ENCODE results near the gene TMEM80.

Gene TMEM80

DNA sequence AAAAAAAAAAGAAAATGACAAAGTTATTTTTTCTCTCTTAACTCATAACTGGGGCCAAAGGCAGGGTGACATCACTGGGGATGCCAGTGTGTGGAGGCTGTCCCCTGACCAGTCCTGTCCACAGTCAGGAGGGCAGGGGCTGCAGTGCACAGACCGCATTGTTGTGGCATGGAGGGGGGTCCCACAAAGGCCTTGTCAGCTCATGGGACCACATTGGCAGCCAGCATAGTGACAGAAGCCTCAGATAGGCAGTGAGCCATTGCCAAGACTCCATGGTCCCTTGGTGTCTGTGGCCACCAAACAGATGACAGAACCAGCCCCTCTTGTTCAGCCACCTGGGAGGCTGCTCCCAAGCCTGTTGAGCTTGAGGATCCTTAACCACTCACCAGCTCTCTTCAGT, 4.1 kb downstream of the TMEM80 start:
- DNase-seq (ENCODE audit: low read depth), result no peak

DNA sequence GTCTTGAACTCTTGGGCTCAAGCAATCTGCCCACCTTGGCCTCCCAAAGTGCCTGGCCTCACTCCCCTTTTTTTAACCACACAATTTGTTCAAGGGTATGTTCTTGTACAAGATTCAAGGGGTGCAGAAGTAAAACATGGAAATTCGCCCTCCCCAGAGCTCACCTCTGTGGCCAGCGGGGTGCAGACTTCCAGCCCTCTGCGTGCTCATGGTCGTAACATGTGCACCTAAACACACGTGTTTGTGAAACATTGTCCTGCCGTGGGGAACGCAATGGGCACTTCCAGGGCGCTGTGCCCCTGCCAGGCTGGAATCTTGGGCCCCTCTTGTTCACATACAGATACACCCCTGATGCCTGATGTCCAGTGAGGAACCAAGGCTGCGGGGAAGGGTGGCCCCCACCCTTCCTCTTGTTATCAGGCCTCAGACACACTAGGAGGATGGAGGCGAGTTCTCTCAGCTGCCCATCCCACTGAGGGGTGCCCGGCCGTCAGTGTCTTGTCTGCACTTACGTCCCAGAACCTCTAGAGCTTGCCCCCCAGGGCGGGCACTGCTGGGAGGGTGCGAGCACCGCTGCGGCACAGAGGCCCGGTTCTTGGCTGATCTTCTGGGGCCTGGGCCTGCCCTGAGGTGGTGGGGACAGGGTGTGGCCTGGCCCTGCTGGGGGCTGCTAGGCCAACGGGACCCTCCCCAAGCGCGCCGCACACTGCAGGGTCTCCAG, 6.3 kb downstream of the TMEM80 start:
- no peak for DNase-seq (ENCODE audit: low read depth)

DNA sequence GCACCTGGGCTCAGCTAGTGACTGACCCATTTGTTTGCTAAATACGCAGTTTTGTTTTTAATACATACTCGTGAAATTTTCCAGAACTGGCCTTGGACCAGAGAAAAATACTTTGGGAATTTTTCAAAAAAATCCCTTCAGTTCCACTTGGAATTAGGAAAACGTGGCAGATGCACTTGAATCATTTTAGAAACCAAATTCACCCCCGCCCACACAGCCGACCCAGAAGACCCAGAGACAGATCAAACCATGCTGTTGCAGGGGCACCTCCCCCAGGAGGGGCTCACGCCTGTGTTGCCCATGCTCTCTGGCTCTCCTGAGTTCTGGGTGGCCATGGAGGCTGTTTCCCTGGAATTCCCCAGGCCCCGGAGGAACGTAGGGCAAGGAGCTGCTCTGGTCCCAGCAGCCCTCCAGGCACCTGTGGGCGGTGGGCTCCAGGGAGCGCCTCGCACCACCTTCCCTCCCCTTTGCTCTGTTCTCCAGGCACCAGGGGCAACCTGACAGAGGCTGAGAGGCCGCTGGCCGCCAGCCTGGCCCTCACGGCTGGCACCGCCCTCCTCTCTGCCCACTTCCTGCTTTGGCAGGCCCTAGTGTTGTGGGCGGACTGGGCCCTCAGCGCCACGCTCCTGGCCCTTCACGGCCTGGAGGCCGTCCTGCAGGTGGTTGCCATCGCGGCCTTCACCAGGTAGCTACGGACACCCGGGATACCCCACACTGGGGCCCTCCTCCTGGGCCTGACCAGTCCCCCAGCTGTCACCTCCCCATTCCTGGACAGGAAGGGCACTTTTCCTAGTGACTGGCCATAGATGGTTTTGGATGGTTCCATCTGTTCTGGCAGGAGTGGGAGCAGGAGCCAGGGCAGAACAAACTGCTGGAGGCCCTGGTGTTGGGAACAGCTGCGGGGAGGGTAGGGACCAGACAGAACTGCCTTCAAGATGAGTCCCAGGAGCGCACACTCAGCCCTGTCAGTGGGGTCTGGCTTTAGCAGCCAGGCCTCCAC, 7.1 kb downstream of the TMEM80 start:
- DNase-seq (ENCODE audit: low read depth), result no peak

DNA sequence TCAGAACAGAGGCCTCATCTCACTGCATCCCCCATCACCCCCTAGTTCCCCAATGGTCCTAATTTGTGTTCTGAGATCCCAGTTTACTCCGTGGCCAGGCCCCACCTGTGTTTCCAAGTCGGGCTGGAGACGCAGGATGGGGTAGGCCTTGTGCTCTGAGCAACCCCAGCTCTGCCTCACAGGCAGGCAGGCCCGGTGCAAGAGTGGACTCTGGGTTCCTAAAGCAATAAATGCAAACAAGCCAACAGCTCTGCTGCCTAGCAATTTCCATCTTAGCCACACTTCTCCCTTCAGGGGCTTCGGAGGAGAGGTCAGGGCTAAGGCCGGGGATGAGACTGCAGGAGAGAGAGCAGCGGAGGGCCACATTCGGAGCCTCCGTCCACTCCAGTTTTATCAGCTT, 7.9 kb downstream of the TMEM80 start:
- no peak for DNase-seq (ENCODE audit: low read depth)

- DNase-seq (ENCODE audit: low read depth), result no peak
These were observed 8.6 kb downstream of the TMEM80 start for GRCh38 chr11:704228-704674.

DNA sequence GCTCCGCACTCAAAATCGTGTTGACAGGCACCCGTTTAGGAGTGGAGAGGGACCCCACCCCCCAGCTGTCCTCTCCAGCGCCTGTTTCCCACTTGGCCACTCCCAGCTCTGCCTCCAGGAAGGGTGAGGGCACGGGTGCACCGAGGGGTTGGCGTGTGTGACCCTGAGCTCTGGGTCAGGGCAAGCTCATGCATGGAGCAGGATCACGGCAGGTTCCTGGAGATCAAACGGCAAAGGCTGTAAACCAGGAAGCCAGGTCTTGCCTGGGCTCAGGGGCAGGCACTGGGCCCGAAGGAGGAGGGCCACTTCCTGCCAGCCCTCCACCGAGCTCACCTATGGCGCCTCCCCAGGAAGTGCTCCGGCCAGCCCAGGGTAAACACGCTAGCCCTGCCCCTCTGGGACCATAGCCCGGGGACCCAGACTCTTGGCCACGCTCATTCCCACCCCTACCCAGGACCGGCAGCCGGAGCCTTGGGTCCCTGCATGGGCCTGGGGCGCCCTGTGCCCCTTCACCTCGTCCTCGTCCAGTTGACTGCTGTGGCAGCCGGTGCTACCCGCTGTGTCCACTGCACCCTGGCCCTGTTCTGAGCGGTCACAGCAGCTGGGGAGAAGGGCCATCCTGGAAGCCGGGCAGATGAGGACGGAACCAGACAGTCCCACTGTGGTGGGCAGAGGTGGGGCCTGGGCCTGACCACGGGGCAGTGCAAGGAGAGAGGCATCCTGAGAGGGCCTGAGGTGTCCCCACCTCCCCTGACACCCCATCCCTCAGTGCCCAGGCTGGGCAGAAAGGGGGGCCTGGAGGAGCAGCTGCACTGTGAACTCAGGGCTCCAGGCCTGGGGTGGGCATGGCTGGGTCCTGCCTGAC, 9.4 kb downstream of the TMEM80 start:
- DNase-seq (ENCODE audit: low read depth), result no peak

DNA sequence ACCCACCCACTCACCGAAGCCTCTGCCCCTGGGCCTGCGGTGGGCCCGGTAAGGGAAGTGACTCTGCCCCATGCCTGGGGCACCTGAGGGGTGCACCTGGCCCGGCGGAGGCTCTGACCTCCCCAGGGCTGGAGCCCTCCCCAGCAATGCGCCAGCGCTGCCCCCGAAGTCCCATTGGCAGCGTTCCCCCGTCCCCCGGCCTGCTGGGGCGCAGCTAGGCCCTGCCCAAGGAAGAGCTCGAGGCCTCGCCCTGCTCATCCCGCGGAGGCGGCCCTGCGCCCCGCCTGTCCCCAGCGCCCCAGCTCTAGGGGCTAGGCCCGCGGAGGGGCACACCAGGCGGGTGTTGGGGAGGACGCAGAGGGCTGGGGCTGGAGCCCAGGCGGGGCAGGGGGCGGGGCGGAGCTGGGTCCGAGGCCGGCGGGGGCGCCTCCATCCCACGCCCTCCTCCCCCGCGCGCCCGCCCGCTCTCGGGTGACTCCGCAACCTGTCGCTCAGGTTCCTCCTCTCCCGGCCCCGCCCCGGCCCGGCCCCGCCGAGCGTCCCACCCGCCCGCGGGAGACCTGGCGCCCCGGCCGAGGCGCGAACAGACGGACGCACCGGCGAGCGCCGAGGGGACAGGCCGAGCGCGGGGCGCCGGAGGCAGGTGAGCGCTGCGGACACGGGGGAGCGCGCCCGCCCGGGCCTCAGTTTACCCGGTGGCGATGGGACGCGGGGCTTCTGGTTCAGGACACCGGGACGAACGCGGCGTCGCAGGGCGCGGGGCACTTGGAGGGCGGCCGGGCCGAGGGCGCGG, 10.2 kb downstream of the TMEM80 start, which contains the start of gene EPS8L2:
EPS8L2 (plus strand) TSS at position 586 of the 793 bp plus-strand sequence. CDS start 3,177 bp downstream, outside the sequence.
- no peak for DNase-seq (ENCODE audit: low read depth)

DNA sequence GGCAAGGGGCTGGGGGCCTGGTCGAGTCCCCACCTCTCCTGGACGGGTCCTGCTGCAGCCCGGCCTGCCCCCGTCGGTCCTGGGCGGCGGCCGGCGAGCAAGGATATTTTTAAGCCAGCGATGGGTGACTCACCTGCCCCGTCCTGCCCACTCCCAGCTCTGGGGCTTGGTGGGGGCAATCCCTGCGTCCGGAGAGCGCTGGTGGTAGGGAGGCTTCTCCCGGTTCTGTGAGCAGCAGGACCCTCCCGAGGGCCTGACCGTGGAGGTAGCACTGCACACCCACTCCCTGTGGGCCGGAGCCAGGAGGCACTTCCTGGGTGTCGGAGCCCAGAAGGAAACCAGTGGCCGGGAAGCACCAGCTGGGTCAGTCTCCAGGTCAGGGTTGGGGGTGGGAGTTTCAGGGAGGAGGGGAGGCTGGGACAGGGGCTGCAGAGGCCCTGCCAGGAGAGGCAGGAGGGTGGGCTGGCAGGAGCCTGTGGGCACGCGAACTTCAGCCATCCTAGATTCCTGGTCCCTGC, 10.9 kb downstream of the TMEM80 start:
- DNase-seq (ENCODE audit: low read depth), result no peak

- DNase-seq (ENCODE audit: low read depth), result no peak
These were observed 11.6 kb downstream of the TMEM80 start for GRCh38 chr11:706957-707816.

GRCh38 chr11:707817-708420, 12.3 kb downstream of the TMEM80 start:
- no peak for DNase-seq (ENCODE audit: low read depth)

DNA sequence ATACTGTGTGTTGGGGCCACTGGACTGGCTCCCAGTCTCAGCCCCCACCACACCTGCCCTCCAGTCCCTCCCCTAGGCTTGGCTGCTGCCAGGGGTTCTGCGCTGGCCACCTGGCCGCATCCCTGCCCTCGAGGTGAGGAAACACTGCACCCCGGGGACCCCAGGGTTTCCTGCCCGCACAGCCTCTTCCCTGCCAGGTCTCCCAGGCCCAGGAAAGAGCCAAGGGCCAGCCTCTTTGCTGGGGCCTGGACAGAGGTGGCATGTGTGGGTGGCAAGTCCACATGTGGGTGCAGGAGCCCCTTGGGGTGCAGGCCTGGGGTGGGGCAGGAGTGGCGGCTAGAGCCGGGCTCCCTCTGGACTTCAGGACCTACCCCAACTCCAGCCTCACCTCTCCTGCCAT, 12.9 kb downstream of the TMEM80 start:
- no peak for DNase-seq (ENCODE audit: low read depth)

DNA sequence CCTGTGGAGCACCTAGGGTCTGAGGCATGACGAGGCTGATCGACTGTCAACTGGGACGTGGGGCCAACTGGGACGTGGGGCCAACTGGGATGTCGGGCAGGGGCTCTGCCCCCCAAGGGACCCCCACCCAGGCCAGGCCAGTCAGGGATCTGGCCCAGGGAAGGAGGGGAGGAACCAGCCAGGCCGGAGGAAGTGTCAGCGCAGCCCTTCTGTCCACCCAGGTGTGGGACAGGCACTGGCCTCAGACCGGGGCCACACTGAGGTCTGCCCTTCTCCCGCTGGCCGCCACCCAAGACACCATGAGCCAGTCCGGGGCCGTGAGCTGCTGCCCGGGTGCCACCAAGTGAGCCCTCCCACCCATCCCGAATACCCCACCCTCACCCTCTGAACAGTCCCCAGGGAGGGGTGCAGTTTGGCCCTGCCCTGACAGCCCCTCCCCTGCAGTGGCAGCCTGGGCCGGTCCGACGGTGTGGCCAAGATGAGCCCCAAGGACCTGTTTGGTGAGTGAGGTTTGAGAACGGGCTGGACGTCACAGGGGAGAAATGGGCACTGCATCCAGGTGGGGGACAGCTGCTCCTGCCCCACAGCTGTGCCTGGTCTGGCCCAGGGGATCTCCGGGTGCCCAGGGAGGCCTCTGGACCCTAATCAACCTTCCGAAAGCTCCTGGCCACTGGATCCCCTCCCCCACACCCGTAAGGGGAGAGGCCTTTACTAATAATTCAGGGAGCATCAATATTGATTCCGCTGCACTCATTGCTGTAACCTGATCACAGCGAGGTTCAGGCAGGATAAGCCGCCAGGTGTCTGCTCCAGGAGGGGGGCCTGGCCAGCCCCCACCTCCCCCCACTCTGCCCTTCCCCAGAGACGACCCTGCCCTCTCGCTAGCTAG, 13.7 kb downstream of the TMEM80 start:
- no peak for DNase-seq (ENCODE audit: low read depth)

GRCh38 chr11:714436-714835, 18.8 kb downstream of the TMEM80 start:
- no peak for DNase-seq (ENCODE audit: low read depth)

DNA sequence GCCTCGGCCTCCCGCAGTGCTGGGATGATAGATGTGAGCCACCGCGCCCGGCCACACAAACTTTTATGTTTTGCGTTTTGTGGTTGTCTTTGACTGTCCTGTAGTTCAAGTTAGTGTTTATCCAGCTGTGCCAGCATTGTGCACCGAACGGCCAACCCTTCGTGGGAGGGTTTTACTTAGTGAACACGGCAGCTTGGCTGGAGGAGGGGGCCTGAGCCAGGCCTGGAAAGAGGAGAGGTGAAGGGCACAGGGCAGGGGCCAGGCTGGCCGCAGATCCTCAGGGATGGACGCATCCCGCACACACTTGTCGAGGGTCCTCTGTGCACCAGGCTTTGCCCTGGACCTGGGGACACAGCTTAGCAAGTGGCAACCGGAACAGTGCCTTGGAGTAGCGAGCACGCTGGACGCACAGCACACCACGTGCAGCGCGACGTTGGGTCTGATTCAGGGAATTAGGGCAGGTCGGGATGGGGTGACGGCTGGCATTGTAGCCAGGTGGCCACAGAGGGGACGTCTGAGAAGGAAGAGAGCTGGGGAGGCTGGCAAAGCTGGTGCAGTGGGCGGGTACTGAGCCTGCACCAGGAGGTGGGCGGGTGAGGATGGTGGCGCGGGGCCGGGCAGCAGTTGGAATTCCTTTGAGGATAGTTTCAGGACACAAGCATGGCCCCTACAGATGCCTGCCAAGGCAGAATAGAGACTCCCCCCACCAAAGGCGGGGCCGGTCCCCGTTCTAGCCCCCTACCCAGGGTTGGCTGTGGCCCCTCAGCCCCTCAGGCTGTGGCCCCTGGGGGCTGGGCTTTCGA, 23.8 kb downstream of the TMEM80 start:
- DNase-seq (ENCODE audit: low read depth), result no peak

GRCh38 chr11:720017-720641, 24.5 kb downstream of the TMEM80 start:
- no peak for DNase-seq (ENCODE audit: low read depth)

GRCh38 chr11:720642-721246, 25.1 kb downstream of the TMEM80 start:
- no peak for DNase-seq (ENCODE audit: low read depth)
